CMK (cell line): ENCODE results near the gene LRRC38.
"Not testable (repeated sequence)": the region's sequence is repeated elsewhere in the genome, so short reads cannot be mapped to it uniquely, and the experiment has no call there.

Source experiments
- DNase-seq: peaks from one replicate; pipeline ENCODE4 v3.0.0-alpha.2; 2010; ENCODE audit warnings: low read depth

The LRRC38 gene, protein sequence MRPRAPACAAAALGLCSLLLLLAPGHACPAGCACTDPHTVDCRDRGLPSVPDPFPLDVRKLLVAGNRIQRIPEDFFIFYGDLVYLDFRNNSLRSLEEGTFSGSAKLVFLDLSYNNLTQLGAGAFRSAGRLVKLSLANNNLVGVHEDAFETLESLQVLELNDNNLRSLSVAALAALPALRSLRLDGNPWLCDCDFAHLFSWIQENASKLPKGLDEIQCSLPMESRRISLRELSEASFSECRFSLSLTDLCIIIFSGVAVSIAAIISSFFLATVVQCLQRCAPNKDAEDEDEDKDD

DNA sequence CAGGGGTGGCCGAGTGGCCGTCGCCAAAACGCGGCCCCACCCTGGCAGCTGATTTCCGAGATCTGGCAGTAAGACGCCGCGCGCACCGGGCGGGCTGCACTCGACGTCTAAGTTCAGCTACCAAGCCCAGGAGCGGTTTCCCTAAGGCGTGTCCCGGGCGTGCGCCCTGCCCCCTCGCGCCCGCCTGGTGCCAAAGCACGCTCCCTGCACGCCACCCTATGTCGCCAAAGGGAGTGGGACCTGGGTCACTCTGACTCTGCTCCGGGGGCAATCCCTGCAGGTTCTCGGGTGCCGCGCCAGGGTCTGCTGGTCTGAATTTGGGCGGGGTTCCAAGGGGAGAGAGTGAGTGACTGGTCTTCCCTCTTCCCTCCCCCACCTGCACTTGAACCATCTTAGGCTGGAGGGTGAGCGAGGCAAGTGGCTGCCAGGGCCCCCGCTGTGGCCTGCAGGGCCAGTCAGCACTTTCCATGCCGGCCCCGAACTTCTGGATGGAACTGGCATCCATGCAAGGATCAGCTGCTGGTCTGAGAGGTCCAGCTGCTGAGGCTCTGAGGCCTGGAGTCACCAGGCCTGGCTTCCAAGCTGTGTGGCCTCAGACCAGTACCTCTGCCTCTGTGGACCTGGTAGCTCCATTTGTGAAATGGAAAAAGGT lies at the start of gene LRRC38:
Gene LRRC38, minus strand, starts transcription at position 109 of the 652 bp plus-strand sequence. CDS start 410 bp downstream, outside the sequence.
- DNase-seq: no peak

DNA sequence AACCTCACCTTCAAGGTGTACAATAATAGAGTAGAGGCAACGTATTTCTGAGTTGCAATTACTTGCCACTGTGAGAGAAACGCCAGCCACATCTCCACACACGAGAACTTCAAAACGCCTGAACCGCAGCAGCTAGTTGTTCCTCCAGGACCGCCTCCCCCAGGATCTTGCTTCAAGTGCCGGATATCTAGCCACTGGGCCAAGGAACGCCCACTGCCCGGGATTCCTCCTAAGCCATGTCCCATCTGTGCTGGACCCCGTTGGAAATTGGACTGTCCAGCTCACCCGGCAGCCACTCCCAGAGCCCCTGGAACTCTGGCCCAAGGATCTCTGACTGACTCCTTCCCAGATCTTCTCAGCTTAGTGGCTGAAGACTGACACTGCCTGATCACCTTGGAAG lies 49.2 kb upstream of the LRRC38 start:
- DNase-seq: not testable (repeated sequence)

DNA sequence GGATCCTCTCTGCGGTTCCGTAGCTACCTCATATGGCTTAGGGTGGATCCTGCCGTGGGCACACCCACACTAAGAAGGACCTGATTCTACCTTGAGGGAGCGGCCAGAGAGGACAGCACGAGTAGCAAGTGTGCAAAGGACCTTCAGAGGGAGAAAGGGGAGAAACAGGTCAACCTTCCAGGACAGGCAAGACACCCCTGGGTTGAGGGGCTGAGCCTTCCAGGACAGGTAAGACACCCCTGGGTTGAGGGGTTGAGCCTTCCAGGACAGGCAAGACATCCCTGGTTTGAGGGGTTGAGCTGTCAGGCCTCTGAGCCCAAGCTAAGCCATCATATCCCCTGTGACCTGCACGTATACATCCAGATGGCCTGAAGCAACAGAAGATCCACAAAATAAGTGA lies 46.7 kb upstream of the LRRC38 start:
- no peak for DNase-seq

DNA sequence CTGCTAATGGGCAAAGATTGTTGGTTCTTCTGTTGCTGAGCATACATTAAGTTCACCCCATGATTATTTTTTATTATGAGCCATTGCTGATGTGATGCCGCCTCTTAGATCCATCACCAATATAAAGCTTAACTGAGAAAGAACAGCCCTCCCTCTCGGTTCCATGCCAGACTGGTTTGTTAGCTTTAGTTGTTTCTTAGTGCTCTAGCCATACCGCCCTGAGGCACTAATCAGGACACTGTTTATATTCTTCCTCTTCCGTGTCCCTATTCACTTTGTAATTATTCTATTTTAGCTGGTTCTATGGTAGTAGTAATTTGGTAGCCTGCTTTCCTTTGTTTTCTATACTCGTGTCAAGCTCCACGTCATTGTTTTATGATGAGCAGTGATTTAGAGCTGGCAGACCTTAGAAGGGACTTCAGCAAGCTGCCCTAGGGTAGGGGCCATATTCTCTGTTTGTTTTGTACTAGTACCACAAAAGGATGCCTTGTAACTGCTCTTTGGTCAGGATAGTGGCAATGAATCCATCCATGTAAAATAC lies 42.5 kb upstream of the LRRC38 start:
- no peak for DNase-seq

DNA sequence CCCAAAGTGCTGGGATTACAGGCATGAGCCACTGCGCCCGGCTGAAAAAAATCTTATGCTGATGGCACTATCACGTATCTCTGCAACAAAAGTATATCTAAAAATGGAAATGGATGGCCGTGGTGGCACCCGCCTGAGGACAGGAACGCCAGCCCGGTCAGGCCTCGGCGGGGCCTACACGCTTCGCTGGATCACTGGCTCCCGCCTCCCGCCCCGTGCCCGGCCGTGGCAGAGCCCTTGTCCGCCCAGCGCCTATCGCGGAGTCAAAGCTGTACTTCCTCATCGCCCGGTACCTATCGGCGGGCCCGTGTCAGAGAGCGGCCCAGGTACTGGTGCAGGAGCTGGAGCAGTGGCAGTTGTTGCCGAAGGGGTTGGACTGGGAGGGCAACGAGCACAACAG lies 41.0 kb upstream of the LRRC38 start:
- DNase-seq: no peak

DNA sequence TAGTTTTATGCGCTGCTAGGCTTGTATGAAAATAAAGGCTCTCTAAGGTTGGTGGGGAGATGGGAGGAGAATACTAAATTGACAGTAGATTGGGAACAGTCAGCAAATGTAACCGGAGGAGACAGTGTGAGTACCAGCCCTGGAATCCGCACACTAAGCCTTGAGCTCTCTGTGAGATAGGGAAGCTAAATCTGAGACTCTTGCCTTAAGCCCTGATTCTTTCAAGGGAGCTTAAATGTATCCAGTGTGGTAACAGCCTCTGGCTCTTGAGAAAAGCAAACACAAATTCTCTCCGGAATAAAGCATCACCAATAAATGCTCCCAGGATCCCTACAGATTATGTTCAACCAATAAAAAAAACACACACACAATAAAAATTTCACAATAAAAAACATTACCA lies 36.9 kb upstream of the LRRC38 start:
- DNase-seq: no peak

DNA sequence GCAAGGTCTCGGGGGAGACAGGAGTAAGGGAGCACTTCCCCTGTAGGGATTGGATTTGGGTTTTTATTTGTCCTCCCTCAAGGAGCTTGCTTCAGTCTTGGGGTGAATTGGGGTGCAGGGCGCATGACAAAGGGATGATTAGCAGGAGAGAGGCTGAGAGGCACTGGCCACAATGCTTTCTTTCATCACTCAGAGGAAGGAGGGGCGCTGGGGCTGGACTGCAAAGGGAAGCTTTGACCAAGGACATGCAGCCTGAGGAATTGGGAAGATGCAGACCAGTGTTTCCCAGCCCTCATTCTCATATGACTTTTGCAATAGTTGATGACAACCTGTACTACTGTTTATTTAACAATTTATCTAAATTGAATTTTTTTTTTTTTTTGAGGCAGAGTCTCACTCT lies 35.7 kb upstream of the LRRC38 start:
- no peak for DNase-seq

DNA sequence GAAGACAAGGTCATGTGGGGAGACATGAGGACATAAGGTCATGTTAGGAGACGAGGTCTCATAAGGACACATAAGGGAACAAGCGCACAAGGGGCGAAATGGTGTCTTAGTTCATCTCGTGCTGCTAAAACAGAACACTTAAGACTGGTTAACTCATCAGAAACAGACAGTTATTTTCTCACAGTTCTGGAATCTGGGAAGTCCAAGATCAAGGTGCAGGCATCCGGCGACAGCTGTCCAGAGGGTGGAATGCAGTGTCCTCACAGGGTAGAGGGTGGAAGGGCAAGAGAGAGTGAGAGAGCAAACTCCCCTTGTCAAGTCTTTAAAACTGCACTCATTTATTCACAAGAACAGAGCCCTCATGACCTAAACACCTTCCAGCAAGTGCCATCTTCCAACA lies 35.2 kb upstream of the LRRC38 start:
- DNase-seq: no peak

DNA sequence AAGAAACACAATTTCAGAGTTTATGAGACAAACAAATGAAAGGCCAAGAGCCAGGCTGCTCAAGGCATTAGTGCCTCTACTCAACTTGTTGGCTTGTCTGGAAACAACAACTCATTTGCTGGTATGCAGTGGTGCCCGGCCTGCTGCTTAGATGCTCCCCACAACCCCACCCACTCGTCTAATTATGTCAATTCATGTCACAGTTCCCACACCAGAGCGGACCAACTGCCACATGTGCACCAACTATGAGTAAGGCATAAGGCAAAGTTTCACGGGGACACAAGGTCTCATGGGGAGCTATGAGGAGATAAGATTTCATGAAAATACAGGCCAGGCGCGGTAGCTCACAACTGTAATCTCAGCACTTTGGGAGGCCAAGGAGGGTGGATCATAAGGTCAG lies 34.5 kb upstream of the LRRC38 start:
- DNase-seq: no peak

DNA sequence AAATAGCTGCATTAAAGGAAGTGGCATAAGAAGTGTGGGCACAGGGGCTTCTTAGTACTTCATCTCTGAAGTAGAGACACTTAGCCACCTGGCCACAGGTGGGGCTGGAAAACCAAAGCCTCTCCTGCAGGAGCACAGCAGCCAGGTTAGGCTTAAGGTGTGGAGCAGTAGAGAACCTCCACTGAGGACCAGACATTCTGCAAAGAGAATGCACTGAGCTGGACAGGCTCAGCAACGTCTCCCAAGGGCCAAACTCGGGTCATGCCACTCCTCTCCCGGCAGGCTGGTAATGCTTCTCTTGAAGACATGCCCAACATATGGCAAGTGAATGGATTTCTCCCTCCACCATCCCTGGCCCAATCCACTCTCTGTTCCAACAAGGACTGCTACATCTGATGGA lies 33.0 kb upstream of the LRRC38 start:
- DNase-seq: no peak

DNA sequence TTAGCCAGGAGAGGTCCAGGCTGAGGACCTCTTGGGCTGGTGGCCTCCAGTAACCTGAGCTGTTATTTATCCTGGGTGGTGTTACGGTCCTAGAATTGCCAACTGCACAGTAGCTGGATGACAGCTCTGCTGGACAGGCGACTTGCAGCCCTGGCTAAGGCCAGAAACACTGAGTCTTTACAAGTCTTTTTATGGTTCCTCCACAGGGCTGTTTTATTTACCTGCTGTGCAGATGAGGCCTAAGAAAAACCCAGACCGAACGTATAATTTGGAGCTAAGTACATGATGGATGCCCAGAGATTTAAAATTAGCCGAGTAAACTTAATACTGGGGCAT lies 30.4 kb upstream of the LRRC38 start:
- no peak for DNase-seq

DNA sequence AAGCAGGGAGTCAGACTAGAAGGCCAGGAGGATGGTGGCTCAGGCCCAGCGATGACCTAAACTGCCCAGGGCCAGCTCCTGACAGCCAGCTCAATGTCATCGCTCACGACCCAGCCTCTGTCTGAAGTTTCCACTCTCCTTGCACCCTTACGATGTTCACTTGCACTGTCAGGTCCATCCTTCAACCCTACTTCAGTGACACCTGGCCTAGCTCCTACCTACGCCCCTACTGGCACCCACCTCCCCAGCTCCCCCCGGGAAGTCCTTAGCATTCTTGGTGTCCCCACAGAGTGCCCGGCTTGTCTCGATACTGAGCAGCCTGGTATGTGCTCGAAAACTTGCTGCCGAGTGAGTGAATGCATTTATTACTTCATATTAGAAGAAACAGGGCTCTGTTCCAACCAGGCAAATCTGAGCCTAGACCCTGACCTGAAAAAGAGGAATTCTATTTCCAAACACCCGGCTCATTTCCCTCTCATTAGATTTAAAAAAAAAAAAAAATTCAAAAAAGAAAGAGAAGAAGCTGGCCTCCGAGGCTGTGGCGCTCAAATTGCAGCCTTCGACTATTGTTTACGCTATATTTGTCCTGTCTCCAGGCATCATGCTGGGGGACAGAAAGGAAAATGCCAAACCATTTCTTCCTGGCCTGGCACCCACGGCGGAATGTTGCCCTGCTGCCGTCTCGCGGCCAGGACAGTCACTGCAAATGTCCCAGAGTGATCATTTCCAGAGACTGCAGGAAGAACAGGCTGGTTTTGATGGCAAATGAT lies 29.8 kb upstream of the LRRC38 start:
- no peak for DNase-seq

DNA sequence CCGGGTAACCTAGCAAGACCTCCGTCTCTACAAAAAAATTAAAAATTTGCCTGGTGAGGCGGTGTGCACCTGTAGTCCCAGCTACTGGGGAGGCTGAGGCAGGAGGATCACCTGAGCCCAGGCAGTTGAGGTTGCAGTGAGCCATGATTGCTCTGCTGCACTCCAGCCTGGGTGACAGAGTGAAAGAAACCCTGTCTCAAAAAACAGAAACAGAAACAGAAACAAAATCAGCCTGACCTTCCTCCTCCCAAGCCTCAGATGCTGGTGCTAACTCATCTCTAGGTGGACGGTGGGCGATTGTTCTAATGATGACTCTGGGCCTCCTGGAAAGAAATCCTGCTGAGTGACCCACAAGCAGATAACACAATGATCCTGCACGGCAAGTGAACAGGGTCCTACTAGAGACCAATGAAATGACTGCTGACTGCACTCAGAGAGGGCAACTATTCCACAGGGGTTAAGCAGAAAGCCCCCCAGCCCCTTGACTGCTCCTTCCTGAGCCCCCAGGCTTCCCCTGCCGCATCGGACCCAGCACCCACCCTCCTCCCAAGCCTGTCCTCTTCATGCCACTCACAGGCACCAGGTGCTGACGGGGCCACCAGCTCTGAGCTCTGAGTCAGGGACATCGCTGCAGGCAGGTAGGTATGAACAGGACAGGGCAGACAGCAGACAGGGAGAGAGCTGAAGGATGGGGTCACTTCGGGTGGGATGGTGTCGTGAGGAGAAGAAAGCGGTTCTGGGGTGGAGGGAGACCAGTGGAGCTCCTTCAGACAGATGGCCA lies 27.8 kb upstream of the LRRC38 start:
- DNase-seq: no peak

DNA sequence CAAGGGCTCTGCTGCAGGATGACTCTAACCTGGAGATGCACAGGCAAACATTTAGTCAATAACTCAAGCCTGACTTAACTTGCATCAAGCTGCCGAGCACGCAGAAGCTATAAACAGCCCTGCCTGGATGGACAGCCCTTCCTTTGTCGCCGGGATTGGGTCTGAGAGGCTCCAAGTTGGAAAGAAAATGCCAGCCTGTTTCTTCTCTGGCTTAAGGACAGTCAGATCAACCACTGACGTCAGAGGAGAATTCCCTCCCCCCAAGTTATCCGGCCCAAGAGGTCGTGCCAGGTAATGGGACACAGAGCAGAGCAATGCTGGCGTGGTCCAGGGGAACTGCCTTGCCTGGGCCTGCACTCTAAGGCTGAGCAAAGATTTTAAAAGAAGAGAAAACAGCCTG lies 27.1 kb upstream of the LRRC38 start:
- DNase-seq: no peak

DNA sequence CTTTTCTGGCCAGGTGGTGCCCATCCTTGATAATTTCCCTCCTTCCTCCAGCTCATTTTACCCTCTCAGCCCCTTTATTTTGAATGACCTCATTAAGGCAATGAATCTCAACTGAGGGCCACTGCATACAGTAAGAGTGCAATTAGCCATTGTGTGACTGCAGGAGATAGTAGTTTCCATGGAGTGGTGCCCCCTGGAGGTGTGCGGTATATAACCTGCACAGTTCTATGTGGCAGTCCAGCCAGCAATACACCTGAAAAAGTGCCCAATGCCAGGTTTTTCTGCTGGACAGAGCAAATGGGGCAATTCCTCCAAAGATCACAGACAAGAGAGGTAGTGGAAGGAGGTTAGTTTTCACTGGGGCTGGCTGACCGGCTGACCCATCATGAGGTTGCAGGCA lies 25.9 kb upstream of the LRRC38 start:
- no peak for DNase-seq

DNA sequence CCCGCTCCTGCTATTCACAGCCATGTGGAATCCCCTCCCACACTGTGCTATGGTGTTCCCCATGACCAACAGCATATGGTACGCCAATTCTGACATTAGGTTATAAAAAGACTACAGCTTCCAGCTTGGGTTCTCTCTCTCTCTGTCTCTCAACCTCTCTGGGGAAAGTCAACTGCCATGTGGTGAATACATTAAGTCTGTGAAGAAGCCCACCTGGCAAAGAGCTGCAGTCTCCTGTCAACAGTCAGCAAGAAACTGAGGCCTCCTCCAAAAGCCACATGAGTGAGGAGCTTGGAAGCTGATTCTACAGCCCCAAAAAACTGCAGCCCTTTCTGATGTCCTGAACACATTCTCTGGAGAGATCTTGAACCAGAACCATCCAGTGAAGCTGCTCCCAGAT lies 25.0 kb upstream of the LRRC38 start:
- DNase-seq: no peak

DNA sequence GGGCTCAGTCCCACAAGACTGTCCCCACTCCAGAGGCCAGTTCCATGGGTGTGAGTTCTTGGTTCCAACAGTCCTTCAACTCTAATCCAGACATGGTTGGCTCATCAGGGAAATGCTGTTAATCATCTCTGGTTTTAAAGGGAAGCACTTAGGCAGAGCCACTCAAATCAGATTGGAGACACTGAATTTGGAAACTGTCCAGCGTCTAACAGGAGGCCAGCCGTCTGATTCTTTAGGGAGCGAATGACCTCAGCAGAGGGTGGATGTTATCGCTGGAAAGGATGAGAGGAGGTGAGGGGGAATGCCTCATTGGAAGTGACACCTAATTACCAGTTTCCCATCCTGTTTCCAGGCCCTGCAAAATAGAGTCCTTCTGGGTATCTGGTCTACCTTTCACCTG lies 22.8 kb upstream of the LRRC38 start:
- no peak for DNase-seq

DNA sequence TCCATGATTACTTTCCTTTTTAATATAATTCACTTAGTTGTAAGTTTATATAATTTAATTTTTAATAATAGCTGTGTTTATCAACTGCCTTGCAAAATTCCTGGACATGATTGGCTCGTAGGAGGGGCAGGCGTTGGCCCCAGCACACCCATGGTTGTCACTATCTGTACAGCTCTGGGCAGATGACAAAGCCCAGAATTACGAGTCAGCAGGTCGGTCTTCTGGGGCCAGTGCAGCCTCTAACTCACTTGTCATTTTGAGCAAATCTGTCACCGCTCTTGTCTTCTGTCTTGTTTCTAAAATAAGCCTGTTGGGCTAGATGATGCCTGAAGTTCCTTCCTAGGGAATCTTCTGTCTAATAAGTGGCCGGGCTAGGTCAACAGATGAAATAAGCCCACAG lies 21.4 kb upstream of the LRRC38 start:
- no peak for DNase-seq

DNA sequence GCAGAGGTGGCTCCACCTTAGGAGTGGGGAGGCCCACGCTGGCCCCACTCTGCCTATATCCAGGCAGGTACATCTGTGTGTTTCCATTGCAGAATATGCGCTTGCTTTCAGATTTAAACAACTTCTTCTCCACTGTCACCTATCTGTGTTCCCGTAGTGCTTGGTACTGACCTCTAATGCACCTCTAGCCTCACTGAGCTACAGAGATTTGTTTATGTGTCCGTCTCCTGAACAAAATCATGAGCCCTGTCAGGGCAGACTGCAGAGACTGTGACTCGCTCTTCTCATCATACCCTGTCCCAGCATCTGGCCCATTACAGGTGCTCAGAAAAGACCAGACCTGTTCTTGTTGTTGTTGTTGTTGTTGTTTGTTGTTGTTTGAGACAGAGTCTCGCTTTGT lies 14.5 kb upstream of the LRRC38 start:
- DNase-seq: no peak

DNA sequence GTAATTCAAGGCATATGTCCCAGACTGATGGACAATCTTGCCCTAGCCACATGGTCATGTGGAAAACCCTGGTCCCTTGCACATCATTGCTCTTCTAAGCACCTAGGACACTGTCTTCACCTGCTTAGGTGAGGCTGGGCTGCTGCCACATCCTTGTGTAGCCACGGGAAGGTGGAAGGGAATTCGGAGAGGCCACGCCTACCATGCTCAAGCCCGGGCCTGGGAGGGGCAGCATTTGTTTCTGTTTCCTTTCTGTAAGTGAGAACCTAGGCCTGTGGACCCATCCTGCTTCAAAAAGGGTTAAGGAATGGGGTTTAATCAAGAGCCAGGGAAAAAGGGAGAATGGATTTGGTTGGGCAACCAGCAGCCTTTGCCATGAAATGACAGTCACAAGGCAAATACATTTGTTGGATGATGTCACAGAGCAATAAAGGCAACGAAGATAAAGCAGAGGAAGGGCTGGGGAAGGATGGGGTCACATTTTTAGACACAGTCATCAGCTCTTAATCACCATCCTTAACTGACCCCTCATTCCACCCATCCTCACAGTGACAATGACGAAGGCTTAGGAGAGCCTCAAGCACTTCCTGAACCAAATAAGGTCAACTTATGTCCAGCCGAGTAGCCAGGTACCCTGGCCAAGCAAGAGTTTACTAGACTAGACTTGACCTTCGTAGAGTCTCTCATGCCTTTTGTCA lies 10.1 kb upstream of the LRRC38 start:
- no peak for DNase-seq

DNA sequence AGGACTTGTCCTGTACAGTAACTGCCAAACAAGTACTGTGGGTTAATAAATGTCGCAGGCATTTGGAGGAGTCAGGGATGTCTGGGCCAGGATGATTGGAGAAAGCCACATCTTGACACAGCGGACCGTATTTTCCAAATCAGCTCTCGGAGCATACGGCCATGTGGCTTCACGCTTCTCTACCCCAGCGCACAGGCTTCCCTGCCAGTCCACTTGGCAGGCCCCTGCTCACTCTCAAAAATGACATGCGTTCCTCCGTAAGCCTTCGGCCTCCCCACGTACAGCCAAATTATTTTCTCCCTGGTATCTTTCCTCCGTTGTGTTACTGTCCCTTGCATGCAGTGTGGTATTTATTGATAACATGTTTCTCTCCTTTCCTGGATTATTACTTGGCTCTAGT lies 7.2 kb upstream of the LRRC38 start:
- no peak for DNase-seq
